ENCODE results near the gene CWF19L2. TPM values are rescaled to one million over a fixed set of nuclear protein-coding genes. Genes with fewer than 3 reads are reported as not detected.

The CWF19L2 gene
- total RNA-seq, 1 experiment from 2014 or later = 10.0 TPM

DNA sequence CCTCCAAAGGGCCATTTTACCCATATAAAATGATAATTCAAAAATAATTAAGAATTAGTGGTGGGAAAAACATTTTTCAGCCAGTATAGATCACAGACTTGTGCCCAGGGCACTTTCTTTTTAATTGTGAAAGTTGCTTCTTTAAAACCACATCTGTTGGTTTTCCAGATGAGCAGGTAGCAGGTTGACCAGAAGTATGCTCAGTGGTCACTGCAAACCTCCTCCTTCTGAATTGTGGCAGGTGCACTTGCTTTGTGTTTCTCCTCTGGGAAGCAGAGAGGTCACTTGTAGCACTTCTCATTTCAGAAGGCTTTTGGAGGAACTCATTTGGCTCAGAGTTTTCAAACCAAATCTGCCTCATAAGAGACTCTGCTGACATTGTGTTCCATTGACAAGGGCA, 24.6 kb upstream of the CWF19L2 start:
- no peaks in the 10 kb centered on the region for H3K36me3 Mint-ChIP-seq (ENCODE audit: insufficient read depth, unreplicated experiment)

DNA sequence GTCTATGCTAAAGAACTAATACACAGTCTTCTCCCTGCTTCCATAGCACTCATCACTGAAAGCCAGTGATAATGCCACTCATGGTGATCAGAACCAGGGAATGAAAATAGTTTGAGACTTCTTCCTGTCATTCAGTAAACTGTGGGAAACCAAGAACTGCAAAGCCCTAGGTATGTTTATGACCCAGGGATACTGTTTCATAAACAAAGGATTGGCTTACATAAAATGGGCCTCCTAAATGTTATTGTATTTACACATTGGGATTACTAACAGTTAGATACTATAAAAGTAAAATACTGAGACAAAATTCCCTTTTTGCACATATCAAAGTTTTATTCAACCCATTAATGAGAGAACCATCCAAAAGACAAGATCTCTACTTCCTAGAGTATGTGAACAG, 21.3 kb upstream of the CWF19L2 start:
- CTCF ChIA-PET = no interaction called here
- no peaks in the 10 kb centered on the region for H3K27me3 Mint-ChIP-seq (ENCODE audit: unreplicated experiment)
- H3K4me1 Mint-ChIP-seq (ENCODE audit: low read depth, unreplicated experiment) = no peaks in the 10 kb centered on the region
- intact Hi-C loops (cut with micrococcal nuclease; ENCODE audit: unreplicated experiment) = no loop called here
- no TSS peak for BruUV-seq (replicated peaks)
- TF ChIP-seq CTCF (IDR thresholded peaks at IDR 0.05; ENCODE audit: unreplicated experiment) = no peak
- H3K4me3 Mint-ChIP-seq (ENCODE audit: low read depth, unreplicated experiment) = no peak overlapping the region
- no peak for DNase-seq
- H3K9me3 Mint-ChIP-seq (ENCODE audit: low read depth, unreplicated experiment) = no peaks in the 10 kb centered on the region
- H3K27ac Mint-ChIP-seq (ENCODE audit: unreplicated experiment) = no peak overlapping the region
- H3K36me3 Mint-ChIP-seq (ENCODE audit: insufficient read depth, unreplicated experiment) = no peaks in the 10 kb centered on the region

More for the DNA sequence above, 24.6 kb upstream of the CWF19L2 start:
- H3K27me3 Mint-ChIP-seq (ENCODE audit: unreplicated experiment) = no peaks in the 10 kb centered on the region
- H3K4me1 Mint-ChIP-seq (ENCODE audit: low read depth, unreplicated experiment) = no peaks in the 10 kb centered on the region
- intact Hi-C loops (cut with micrococcal nuclease; ENCODE audit: unreplicated experiment) = no loop called here
- H3K4me3 Mint-ChIP-seq (ENCODE audit: low read depth, unreplicated experiment) = no peak overlapping the region
- TF ChIP-seq CTCF (IDR thresholded peaks at IDR 0.05; ENCODE audit: unreplicated experiment) = no peak
- BruUV-seq (replicated peaks) = no TSS peak
- no peak overlapping the region for H3K27ac Mint-ChIP-seq (ENCODE audit: unreplicated experiment)
- CTCF ChIA-PET = no interaction called here
- no peaks in the 10 kb centered on the region for H3K9me3 Mint-ChIP-seq (ENCODE audit: low read depth, unreplicated experiment)
- no peak for DNase-seq

- BruUV-seq (replicated peaks) = no TSS peak
- CTCF ChIA-PET = no interaction called here
- no peaks in the 10 kb centered on the region for H3K9me3 Mint-ChIP-seq (ENCODE audit: low read depth, unreplicated experiment)
- no peaks in the 10 kb centered on the region for H3K36me3 Mint-ChIP-seq (ENCODE audit: insufficient read depth, unreplicated experiment)
- no peaks in the 10 kb centered on the region for H3K4me1 Mint-ChIP-seq (ENCODE audit: low read depth, unreplicated experiment)
- DNase-seq = no peak
- intact Hi-C loops (cut with micrococcal nuclease; ENCODE audit: unreplicated experiment) = no loop called here
- H3K27me3 Mint-ChIP-seq (ENCODE audit: unreplicated experiment) = no peaks in the 10 kb centered on the region
- TF ChIP-seq CTCF (IDR thresholded peaks at IDR 0.05; ENCODE audit: unreplicated experiment) = no peak
- H3K4me3 Mint-ChIP-seq (ENCODE audit: low read depth, unreplicated experiment) = no peak overlapping the region
- no peak overlapping the region for H3K27ac Mint-ChIP-seq (ENCODE audit: unreplicated experiment)
Measured at GRCh38 chr11:107477820-107478219, 20.2 kb upstream of the CWF19L2 start.

DNA sequence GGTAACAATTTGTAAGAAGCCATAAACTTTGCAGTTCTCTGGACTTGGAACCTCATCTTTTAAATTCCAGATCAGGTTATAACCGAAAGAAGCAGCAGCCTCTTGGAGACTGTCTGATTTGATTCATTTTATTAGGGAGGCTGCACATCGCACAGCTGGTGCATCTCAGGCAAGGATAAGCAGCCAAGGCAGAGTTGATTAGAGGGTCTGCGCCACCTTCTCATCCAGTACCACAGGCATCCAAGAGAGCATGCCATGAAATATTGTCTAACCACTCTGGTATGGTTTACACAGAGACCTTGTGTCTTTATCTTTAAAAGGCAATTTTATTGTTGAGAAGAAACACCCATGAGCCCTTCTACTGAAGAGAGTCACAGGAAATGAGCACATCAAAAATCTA, 16.2 kb upstream of the CWF19L2 start:
- H3K9me3 Mint-ChIP-seq (ENCODE audit: low read depth, unreplicated experiment) = no peaks in the 10 kb centered on the region
- TF ChIP-seq CTCF (IDR thresholded peaks at IDR 0.05; ENCODE audit: unreplicated experiment) = no peak
- no peak overlapping the region for H3K4me3 Mint-ChIP-seq (ENCODE audit: low read depth, unreplicated experiment)
- no TSS peak for BruUV-seq (replicated peaks)
- H3K36me3 Mint-ChIP-seq (ENCODE audit: insufficient read depth, unreplicated experiment) = no peaks in the 10 kb centered on the region
- DNase-seq = no peak
- H3K4me1 Mint-ChIP-seq (ENCODE audit: low read depth, unreplicated experiment) = no peaks in the 10 kb centered on the region
- no peak overlapping the region for H3K27ac Mint-ChIP-seq (ENCODE audit: unreplicated experiment)
- intact Hi-C loops (cut with micrococcal nuclease; ENCODE audit: unreplicated experiment) = no loop called here
- no peaks in the 10 kb centered on the region for H3K27me3 Mint-ChIP-seq (ENCODE audit: unreplicated experiment)
- CTCF ChIA-PET = no interaction called here

- BruUV-seq (replicated peaks) = no TSS peak
- DNase-seq = no peak
Measured at GRCh38 chr11:107472966-107473365, 15.3 kb upstream of the CWF19L2 start.

More at GRCh38 chr11:107472966-107473365, 15.3 kb upstream of the CWF19L2 start:
- Mint-ChIP-seq H3K4me3 (ENCODE audit: low read depth, unreplicated experiment) (no peak overlapping the region), H3K36me3 (ENCODE audit: insufficient read depth, unreplicated experiment) (no peaks in the 10 kb centered on the region), H3K4me1 (ENCODE audit: low read depth, unreplicated experiment) (no peaks in the 10 kb centered on the region), H3K9me3 (ENCODE audit: low read depth, unreplicated experiment) (no peaks in the 10 kb centered on the region), H3K27ac (ENCODE audit: unreplicated experiment) (no peak overlapping the region), H3K27me3 (ENCODE audit: unreplicated experiment) (no peaks in the 10 kb centered on the region)
- no peak for TF ChIP-seq CTCF (IDR thresholded peaks at IDR 0.05; ENCODE audit: unreplicated experiment)
- CTCF ChIA-PET = no interaction called here
- intact Hi-C loops (cut with micrococcal nuclease; ENCODE audit: unreplicated experiment) = no loop called here

Measured in Calu3 (cell line).